GM12878 (cell line): ENCODE data around the gene DEXI. TPM values are rescaled to one million over a fixed set of nuclear protein-coding genes. Genes with fewer than 3 reads are reported as not detected.

Experiments used
- ATAC-seq: fragments of 200-7000 bp; cut with Tn5 transposase; 3 replicates; pipeline ENCODE4 v1.9.1; 2020; ENCODE audit warnings: mild to moderate bottlenecking, moderate library complexity
- BruUV-seq: library from RNA; stranded (reverse); fragments of 400-500 nt; replicated peaks from 2 replicates; lab custom pipeline; 2021; lab: Mats Ljungman, UMichigan
- CTCF ChIA-PET: fragments of 300-600 bp; sonication (Branson Sonifier 250); formaldehyde crosslinking; extraction: SDS; loops from one replicate; lab custom pipeline; 2021; ENCODE audit warnings: inconsistent platforms; lab: Yijun Ruan, JAX
- POLR2A ChIA-PET: fragments of 350-600 bp; formaldehyde crosslinking; extraction: SDS; loops from one replicate; lab custom pipeline; 2021; ENCODE audit warnings: inconsistent platforms; lab: Charles Lee
- RAD21 ChIA-PET: fragments of 300-600 bp; sonication (Branson Sonifier 250); formaldehyde crosslinking; loops from one replicate; lab custom pipeline; 2023; ENCODE audit warnings: antibody characterized with exemption; ENCODE audit not compliant: unreplicated experiment; lab: Charles Lee
- SMC1A ChIA-PET: fragments of 300-600 bp; sonication (Branson Sonifier 250); formaldehyde crosslinking; loops from one replicate; lab custom pipeline; 2023; ENCODE audit not compliant: unreplicated experiment, uncharacterized antibody; lab: Charles Lee
- DNase-seq: peaks from one replicate; pipeline ENCODE4 v3.0.0-alpha.2; 2011; ENCODE audit warnings: low read depth, low spot score
- FAIRE-seq: peaks from 3 replicates; lab custom pipeline; 2011; peaks lifted over from hg19 to GRCh38; lab: Jason Lieb, UNC
- H2AFZ ChIP-seq: 2 replicates; pipeline ENCODE4 v1.6.0; 2011; ENCODE audit warnings: low read depth, low read length, control low read depth; ENCODE audit not compliant: control insufficient read depth
- H3K27ac ChIP-seq: 2 replicates; pipeline ENCODE4 v1.5.1; 2011; ENCODE audit warnings: control low read depth; ENCODE audit not compliant: control insufficient read depth, insufficient read depth
- H3K27me3 ChIP-seq, 2 experiments: replicated peaks in 1 of 2; 2 replicates each; pipeline versions ENCODE4 v1.6.0 to v1.6.1; 2011; ENCODE audit warnings: low read length in 1 of 2; ENCODE audit not compliant: control insufficient read depth in 2 of 2, insufficient read depth in 2 of 2
- H3K36me3 ChIP-seq, 2 experiments: 2 replicates each; pipeline ENCODE4 v1.5.1; 2011; ENCODE audit warnings: low read length in 1 of 2; ENCODE audit not compliant: control insufficient read depth in 2 of 2, insufficient read depth in 2 of 2
- H3K4me1 ChIP-seq: 2 replicates; pipeline ENCODE4 v1.6.1; 2011; ENCODE audit warnings: mild to moderate bottlenecking, low read length, moderate library complexity, mixed read lengths; ENCODE audit not compliant: control insufficient read depth, insufficient read depth
- H3K4me2 ChIP-seq: 2 replicates; pipeline ENCODE4 v1.6.0; 2011; ENCODE audit warnings: control low read depth; ENCODE audit not compliant: control insufficient read depth, insufficient read depth
- H3K4me3 ChIP-seq: fragments of 200-600 bp; sonication (generic); 2 replicates; pipeline ENCODE4 v1.5.1; 2016
- H3K79me2 ChIP-seq: 2 replicates; pipeline ENCODE4 v1.6.0; 2011; ENCODE audit warnings: low read length; ENCODE audit not compliant: control insufficient read depth, insufficient read depth
- H3K9ac ChIP-seq: 2 replicates; pipeline ENCODE4 v1.8.0; 2011; ENCODE audit warnings: low read length, control low read depth, mixed read lengths; ENCODE audit not compliant: control insufficient read depth, insufficient read depth
- H3K9me3 ChIP-seq: replicated peaks from 3 replicates; pipeline ENCODE4 v1.5.1; 2011; ENCODE audit warnings: mild to moderate bottlenecking, low read length; ENCODE audit not compliant: control insufficient read depth, insufficient read depth
- H4K20me1 ChIP-seq: 2 replicates; pipeline ENCODE4 v1.6.0; 2011; ENCODE audit not compliant: control insufficient read depth, insufficient read depth
- ASH2L ChIP-seq: fragments of 300-600, 200-600 bp; sonication (generic); IDR thresholded peaks from 2 replicates; pipeline ENCODE4 v1.6.1; 2017; ENCODE audit warnings: low read depth, mild to moderate bottlenecking, borderline replicate concordance
- CEBPB ChIP-seq, 2 experiments: fragments of 150-350 bp in 1 of 2; IDR thresholded peaks; 2 replicates each; pipeline ENCODE4 v1.6.1; 2012 to 2014; ENCODE audit warnings: low read depth in 2 of 2, low read length in 2 of 2, borderline replicate concordance in 1 of 2, inconsistent platforms in 1 of 2
- EED ChIP-seq: sonication (generic); IDR thresholded peaks from 2 replicates; pipeline ENCODE4 v1.6.1; 2016; ENCODE audit warnings: antibody characterized with exemption, low read depth
- FOXM1 ChIP-seq: IDR thresholded peaks from 2 replicates; pipeline ENCODE4 v1.6.1; 2012; ENCODE audit warnings: low read depth, mild to moderate bottlenecking, inconsistent platforms, low read length, moderate library complexity
- JUNB ChIP-seq: IDR thresholded peaks from 2 replicates; pipeline ENCODE4 v1.6.1; 2016; ENCODE audit warnings: antibody characterized with exemption, mild to moderate bottlenecking
- NFXL1 ChIP-seq: fragments of 450-650 bp; IDR thresholded peaks from 2 replicates; pipeline ENCODE4 v1.6.1; 2017; ENCODE audit warnings: antibody characterized with exemption, mild to moderate bottlenecking, borderline replicate concordance
- NR2C2 ChIP-seq: IDR thresholded peaks from 2 replicates; pipeline ENCODE4 v1.6.1; 2011; ENCODE audit warnings: borderline replicate concordance, low read depth; ENCODE audit not compliant: control insufficient read depth, insufficient read length
- SMARCA5 ChIP-seq: fragments of 450-650 bp; IDR thresholded peaks from 2 replicates; pipeline ENCODE4 v1.6.1; 2017; ENCODE audit warnings: mild to moderate bottlenecking
- STAT1 ChIP-seq: fragments of 450-650 bp; conservative IDR thresholded peaks from 2 replicates; pipeline ENCODE4 v1.6.1; 2014; ENCODE audit warnings: antibody characterized with exemption, mild to moderate bottlenecking
- SUZ12 ChIP-seq: fragments of 200-600 bp; sonication (generic); IDR thresholded peaks from one replicate; pipeline ENCODE4 v1.6.1; 2018; ENCODE audit warnings: antibody characterized with exemption, mild to moderate bottlenecking; ENCODE audit not compliant: unreplicated experiment
- YBX1 ChIP-seq: fragments of 450-650 bp; IDR thresholded peaks from 2 replicates; pipeline ENCODE4 v1.6.1; 2016; ENCODE audit warnings: antibody characterized with exemption
- ZZZ3 ChIP-seq: IDR thresholded peaks from 2 replicates; pipeline ENCODE4 v1.6.1; 2011; ENCODE audit warnings: low read depth; ENCODE audit not compliant: control insufficient read depth, insufficient read length
- WGBS: methylation state at CpG from one replicate; pipeline ENCODE4 v1.1.6; 2016; ENCODE audit warnings: low lambda C conversion rate; ENCODE audit not compliant: insufficient replicate concordance, insufficient coverage; ENCODE audit errors: missing lambda C conversion rate; 5-methylcytosine and 5-hydroxymethylcytosine counted together
- in situ Hi-C: fragments of 300-500 bp; cut with MboI; formaldehyde crosslinking; loops from 9 replicates; pipeline ENCODE4 v1.14.3; 2018; ENCODE audit warnings: mixed read lengths
- intact Hi-C: fragments of 100-400 bp; cut with micrococcal nuclease; formaldehyde crosslinking; loops from one replicate; pipeline ENCODE4 v1.14.2; 2022; ENCODE audit not compliant: unreplicated experiment
- polyA plus RNA-seq, 11 experiments: library from polyadenylated mRNA; depleted of rRNA in 4 of 11; unstranded in 6 of 11; stranded (reverse) in 5 of 11; fragments of >200 nt; fragmentation: Nextera tagmentation in 4 of 11; fragmentation: Illumina TruSeq in 1 of 11; extraction: Ambion mirVana in 4 of 11; extraction: Trizol in 1 of 11; gene quantifications; 1 replicate in 1 of 11; 2 replicates in 10 of 11; pipeline versions ENCODE4 v1.2.1 to v1.2.3, GENCODE V29; 2011 to 2016; ENCODE audit warnings: inconsistent platforms in 2 of 11, missing spikeins in 2 of 11, low read depth in 1 of 11
- total RNA-seq, 4 experiments: library from RNA; depleted of rRNA in 3 of 4; stranded (reverse); fragments of >200 nt in 3 of 4; fragmentation: Illumina TruSeq in 1 of 4; extraction: Trizol in 1 of 4; gene quantifications; 2 replicates each; pipeline versions ENCODE4 v1.2.1 to v1.2.3, GENCODE V29; 2013 to 2021
- TF ChIP-seq, protein P1 (sequence below): fragments of 450-650 bp; IDR thresholded peaks from 2 replicates; pipeline ENCODE4 v1.6.1; 2017; ENCODE audit warnings: mild to moderate bottlenecking, moderate library complexity

Gene DEXI
- total and polyA plus RNA-seq, 10 of the 15 experiments (the other 5 are each of a cell fraction or from before 2014, with no cell fraction given): 1.4 to 26.3 (median 18.4) TPM

DNA sequence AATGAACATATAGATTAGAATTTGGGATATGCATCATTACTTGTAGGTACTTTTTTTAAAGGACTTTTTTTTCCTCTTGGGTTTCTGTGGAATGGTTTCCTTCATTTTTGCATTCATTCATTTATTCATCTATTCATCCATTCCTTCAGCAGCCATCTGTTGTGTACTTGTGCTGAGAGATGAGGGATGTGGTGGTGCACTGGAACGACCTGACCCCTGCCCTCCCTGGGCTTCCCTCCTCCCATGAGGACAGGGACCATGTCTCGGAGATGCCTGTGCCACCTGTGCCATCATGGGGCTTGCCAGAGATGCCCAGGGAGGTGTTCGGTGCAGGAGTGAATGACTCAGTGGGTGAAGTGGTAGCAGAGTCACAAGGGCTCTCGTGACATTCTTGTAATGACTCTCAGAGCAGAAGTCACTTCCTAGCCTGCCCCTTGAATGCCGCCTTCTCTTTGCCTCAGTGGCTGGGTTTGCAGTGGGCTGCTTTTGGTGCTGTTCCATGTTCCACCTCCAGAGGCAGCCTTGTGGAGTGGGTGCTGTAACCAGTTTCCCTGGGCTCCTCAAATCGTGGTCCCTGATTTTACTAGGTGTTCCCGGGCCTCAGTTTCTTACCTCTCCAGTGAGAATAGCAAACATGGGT, 46.0 kb upstream of the DEXI start (continued):
- no peak for TF ChIP-seq SUZ12

DNA sequence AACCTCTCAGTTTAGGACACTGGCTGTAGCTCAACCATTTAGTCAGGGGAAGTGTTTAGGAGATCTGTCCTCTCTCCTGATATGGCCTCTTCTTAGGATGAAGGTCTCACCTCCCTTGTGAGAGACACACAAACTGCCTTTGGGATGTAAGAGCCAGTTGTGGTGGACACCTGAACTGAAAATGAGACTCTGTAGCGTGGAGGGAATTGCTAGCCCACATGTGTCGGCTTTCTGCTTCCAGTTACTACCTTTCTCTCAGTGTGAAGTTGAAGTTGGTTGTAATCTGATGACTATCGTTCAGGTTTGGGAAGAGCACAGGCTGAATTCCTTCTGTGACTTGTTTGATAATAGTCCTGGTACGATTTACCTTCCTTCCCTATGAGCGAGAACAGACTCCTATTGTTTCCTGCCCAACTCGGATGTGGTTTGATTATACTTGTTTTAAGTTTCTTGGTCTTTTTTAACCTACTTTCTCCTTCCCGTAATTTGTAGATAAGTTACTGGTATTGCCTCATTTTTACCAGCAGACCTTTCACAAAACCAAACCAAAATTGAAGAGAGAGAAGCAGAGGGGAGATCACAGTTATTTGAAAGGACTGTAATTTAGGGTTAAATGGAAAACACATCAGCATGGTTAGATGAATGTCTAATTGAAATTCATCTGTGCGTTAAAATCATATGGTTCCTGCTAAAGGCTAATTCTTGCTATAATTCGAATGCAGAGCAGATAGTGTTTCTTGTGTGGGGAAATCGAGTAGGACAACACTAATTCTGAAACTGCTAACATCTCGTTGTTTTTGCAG, 45.3 kb upstream of the DEXI start:
- ChIA-PET RAD21 (no interaction called here), CTCF (interaction anchor here (1.0 to 1.4 kb wide), 2 partner anchors 24 to 369 kb away, joined by 5 to 6 read pairs; no protein-coding TSS in a partner anchor), SMC1A (interaction anchor here (0.9 to 1.2 kb wide), 3 partner anchors 15 to 24 kb away, joined by 3 to 7 read pairs (median 4); no protein-coding TSS in a partner anchor), POLR2A (no interaction called here)
- intact Hi-C loops: loop anchor here (5.0 kb wide), 1 partner anchor 195 kb away; no protein-coding TSS in a partner anchor
- FAIRE-seq: no peak
- Histone ChIP-seq H2AFZ (peak overlapping the region; percentile 26; the same call in 1 of the 2 replicates), H3K79me2 (peaks cover 2% of the 10 kb centered on the region), H3K9ac (no peak overlapping the region), H4K20me1 (no peaks in the 10 kb centered on the region), H3K4me2 (peak overlapping the region; percentile 45), H3K9me3 (no peaks in the 10 kb centered on the region), H3K36me3 (peaks cover 10 to 13% of the 10 kb centered on the region in 2 experiments), H3K4me1 (peaks cover 44% of the 10 kb centered on the region), H3K27me3 (no peaks in the 10 kb centered on the region), H3K4me3 (no peak overlapping the region), H3K27ac (peak overlapping the region; percentile 60)
- BruUV-seq: TSS peak; percentile 10
- peak; percentile 27 for ATAC-seq
- TF ChIP-seq FOXM1: no peak
- TF ChIP-seq EED: no peak
- TF ChIP-seq SMARCA5: 0 out of 2 replicates have a peak, but pooled peaks have one; percentile 20
- no peak for TF ChIP-seq STAT1
- no peak for TF ChIP-seq NR2C2
- TF ChIP-seq, protein P1, sequence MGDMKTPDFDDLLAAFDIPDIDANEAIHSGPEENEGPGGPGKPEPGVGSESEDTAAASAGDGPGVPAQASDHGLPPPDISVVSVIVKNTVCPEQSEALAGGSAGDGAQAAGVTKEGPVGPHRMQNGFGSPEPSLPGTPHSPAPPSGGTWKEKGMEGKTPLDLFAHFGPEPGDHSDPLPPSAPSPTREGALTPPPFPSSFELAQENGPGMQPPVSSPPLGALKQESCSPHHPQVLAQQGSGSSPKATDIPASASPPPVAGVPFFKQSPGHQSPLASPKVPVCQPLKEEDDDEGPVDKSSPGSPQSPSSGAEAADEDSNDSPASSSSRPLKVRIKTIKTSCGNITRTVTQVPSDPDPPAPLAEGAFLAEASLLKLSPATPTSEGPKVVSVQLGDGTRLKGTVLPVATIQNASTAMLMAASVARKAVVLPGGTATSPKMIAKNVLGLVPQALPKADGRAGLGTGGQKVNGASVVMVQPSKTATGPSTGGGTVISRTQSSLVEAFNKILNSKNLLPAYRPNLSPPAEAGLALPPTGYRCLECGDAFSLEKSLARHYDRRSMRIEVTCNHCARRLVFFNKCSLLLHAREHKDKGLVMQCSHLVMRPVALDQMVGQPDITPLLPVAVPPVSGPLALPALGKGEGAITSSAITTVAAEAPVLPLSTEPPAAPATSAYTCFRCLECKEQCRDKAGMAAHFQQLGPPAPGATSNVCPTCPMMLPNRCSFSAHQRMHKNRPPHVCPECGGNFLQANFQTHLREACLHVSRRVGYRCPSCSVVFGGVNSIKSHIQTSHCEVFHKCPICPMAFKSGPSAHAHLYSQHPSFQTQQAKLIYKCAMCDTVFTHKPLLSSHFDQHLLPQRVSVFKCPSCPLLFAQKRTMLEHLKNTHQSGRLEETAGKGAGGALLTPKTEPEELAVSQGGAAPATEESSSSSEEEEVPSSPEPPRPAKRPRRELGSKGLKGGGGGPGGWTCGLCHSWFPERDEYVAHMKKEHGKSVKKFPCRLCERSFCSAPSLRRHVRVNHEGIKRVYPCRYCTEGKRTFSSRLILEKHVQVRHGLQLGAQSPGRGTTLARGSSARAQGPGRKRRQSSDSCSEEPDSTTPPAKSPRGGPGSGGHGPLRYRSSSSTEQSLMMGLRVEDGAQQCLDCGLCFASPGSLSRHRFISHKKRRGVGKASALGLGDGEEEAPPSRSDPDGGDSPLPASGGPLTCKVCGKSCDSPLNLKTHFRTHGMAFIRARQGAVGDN: 0 out of 2 replicates have a peak, but pooled peaks have one; percentile 37
- TF ChIP-seq NFXL1: no peak
- no peak for TF ChIP-seq CEBPB (IDR thresholded peaks at IDR 0.05; ENCODE audit: borderline replicate concordance in 1 of 2, low read depth in 2 of 2, low read length in 2 of 2)
- TF ChIP-seq JUNB: peak; percentile 19; the same call in 1 of the 2 replicates
- TF ChIP-seq ZZZ3: no peak
- TF ChIP-seq ASH2L: no peak
- no peak for TF ChIP-seq YBX1
- no peak for DNase-seq
- in situ Hi-C loops: no loop called here
- WGBS: 2% methylated on average over 11 of the region's 11 CpGs
